WERI-Rb-1 (cell line): ENCODE measurements around the gene VAMP8.

Experiments used
- DNase-seq: peaks from one replicate; pipeline ENCODE4 v3.0.0-alpha.2; 2020
- H3K27ac ChIP-seq: fragments of 250-450 bp; sonication (Bioruptor Pico); 2 replicates; pipeline ENCODE4 v1.5.1; 2020; ENCODE audit warnings: mild to moderate bottlenecking, moderate library complexity
- H3K27me3 ChIP-seq: fragments of 250-450 bp; sonication (Bioruptor Pico); 2 replicates; pipeline ENCODE4 v1.5.1; 2021; ENCODE audit warnings: mild to moderate bottlenecking, low read depth, moderate library complexity; ENCODE audit not compliant: insufficient read depth, severe bottlenecking
- H3K36me3 ChIP-seq: fragments of 250-450 bp; sonication (Bioruptor Pico); 2 replicates; pipeline ENCODE4 v1.5.1; 2020; ENCODE audit warnings: mild to moderate bottlenecking, moderate library complexity
- H3K4me3 ChIP-seq: 2 replicates; pipeline ENCODE4 v1.5.1; 2011; ENCODE audit warnings: low read depth, mild to moderate bottlenecking, control low read depth, low read length
- H3K9me3 ChIP-seq: fragments of 250-450 bp; sonication (Bioruptor Pico); 2 replicates; pipeline ENCODE4 v1.5.1; 2021; ENCODE audit warnings: mild to moderate bottlenecking, moderate library complexity; ENCODE audit not compliant: severe bottlenecking
- TF ChIP-seq, protein P1 (sequence below): IDR thresholded peaks from 2 replicates; pipeline ENCODE4 v1.5.1; 2011; ENCODE audit warnings: low read depth, mild to moderate bottlenecking, control low read depth, inconsistent platforms, low read length

Gene VAMP8

DNA sequence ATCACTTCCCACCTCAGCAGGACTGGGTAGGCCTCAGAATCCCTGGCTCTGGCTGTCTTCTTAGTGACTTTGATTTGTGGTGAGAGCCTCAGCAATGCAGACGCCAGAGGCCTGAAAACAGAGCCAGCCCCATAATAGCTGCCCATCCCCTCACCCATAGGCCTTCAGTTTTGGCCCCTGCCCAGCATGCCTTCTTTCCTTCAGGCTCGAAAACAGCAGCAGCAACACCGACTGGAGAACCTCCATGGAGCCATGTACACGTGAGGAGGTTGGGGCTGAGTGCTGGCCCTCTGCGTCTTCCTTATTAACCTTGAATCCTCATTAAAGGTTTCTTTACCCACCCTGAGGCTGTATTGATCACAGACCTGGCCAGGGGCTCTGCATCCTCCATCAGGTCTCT is 19.9 kb downstream of the VAMP8 start:
- no peak for DNase-seq
- Histone ChIP-seq H3K36me3 (peaks cover 18% of the 10 kb centered on the region), H3K9me3 (no peaks in the 10 kb centered on the region), H3K27me3 (no peaks in the 10 kb centered on the region), H3K4me3 (no peak overlapping the region), H3K27ac (no peak overlapping the region)
- TF ChIP-seq, protein P1, sequence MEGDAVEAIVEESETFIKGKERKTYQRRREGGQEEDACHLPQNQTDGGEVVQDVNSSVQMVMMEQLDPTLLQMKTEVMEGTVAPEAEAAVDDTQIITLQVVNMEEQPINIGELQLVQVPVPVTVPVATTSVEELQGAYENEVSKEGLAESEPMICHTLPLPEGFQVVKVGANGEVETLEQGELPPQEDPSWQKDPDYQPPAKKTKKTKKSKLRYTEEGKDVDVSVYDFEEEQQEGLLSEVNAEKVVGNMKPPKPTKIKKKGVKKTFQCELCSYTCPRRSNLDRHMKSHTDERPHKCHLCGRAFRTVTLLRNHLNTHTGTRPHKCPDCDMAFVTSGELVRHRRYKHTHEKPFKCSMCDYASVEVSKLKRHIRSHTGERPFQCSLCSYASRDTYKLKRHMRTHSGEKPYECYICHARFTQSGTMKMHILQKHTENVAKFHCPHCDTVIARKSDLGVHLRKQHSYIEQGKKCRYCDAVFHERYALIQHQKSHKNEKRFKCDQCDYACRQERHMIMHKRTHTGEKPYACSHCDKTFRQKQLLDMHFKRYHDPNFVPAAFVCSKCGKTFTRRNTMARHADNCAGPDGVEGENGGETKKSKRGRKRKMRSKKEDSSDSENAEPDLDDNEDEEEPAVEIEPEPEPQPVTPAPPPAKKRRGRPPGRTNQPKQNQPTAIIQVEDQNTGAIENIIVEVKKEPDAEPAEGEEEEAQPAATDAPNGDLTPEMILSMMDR, result no peak

DNA sequence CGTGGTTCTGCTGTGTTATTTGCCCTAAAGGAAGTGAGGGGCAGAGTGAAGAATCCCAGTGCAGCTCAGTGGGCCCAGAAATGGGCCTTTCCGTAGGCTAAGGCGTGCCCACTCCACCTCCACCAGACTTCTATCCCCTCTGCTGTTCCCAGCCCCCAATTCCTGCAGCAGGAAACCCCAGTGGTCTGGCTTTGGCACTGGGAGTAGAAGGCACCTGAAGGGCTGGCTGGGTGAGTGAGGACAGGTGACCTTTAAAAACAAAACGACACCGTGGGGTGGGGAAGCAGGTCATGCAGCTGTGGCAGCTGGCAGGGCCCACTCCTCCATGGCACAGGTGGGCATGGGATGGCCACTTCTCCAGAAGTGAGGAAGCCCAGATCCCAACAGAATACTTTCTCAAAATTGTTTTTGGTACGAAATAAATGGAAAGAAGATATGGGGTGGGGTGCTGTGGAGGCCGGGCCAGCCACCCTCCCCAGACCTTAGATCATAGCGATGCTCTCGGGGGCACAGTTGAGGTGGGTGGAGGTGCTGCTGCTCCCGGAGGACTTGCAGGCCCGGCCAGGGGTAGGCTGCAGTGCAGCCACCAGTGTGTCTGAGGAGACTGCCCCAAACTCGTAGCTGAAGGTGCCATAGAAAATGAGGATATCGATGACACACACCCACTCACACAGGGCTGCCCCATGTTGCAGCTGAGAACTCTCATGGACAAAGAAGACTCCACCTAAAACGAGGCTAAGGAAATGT is 21.4 kb downstream of the VAMP8 start:
- Histone ChIP-seq H3K9me3 (no peaks in the 10 kb centered on the region), H3K27ac (no peak overlapping the region), H3K27me3 (no peaks in the 10 kb centered on the region), H3K36me3 (peaks cover 18% of the 10 kb centered on the region), H3K4me3 (no peak overlapping the region)
- DNase-seq, result no peak
- TF ChIP-seq, protein P1, result no peak

DNA sequence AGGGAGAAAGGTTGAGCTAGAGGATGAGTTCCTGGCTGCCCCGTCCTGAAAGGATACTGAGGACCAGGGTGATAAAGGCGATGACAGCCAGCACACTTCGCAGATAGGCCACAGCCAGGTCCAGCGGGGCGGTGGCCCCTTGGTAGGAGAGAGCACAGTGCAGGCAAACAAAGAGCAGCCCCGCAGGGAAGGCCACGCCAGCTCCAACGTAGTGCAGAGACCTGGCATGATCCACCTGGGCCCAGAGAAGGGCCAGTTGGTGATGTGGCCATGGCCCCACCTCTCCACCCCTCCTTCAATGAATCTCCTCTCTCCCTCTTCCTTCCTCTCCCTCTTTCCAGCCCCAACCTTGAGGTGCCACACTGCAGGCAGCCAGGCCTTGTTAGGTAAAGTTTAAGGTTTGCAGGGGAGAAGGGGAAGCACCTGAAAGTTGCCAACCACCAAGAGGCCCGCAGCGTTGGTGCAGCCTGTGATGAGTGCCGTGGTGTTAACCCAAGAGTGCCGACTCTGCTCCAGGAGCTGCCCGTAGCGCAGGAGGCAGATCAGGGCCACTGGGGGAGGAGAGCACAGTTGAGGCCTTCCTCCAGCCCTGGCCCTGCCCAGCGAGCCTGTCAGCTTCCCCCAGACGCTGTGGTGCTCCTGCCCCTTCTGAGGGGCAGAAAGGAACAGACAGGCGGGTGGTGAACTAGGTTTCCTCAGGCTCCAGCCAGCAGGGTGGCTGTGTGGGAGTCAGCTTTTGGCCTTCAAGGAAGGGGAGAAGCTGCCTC is 22.3 kb downstream of the VAMP8 start:
- H3K9me3 ChIP-seq, result no peaks in the 10 kb centered on the region
- H3K4me3 ChIP-seq, result no peak overlapping the region
- no peaks in the 10 kb centered on the region for H3K27me3 ChIP-seq
- no peak for DNase-seq
- no peak overlapping the region for H3K27ac ChIP-seq
- TF ChIP-seq, protein P1, result no peak
- peaks cover 18% of the 10 kb centered on the region for H3K36me3 ChIP-seq

DNA sequence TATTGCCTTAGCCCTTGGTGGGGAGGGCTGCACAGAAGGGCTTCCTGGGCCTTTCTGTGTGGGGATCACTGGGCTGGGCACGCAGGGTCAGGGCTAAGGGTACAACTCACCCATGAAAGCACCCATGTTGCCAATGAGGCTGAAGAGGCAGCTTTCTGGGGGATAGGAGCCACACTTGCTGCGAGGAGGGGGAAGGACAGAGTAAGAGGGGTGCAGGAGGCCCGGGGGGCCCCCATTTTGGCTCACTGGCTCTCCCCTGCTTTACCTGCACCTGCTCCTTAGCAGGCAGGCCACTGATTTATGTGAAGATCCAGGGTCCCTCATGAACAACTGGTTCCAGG is 22.8 kb downstream of the VAMP8 start:
- peaks cover 18% of the 10 kb centered on the region for H3K36me3 ChIP-seq
- H3K27ac ChIP-seq, result no peak overlapping the region
- no peaks in the 10 kb centered on the region for H3K9me3 ChIP-seq
- TF ChIP-seq, protein P1, result no peak
- no peak overlapping the region for H3K4me3 ChIP-seq
- no peak for DNase-seq
- H3K27me3 ChIP-seq, result no peaks in the 10 kb centered on the region

DNA sequence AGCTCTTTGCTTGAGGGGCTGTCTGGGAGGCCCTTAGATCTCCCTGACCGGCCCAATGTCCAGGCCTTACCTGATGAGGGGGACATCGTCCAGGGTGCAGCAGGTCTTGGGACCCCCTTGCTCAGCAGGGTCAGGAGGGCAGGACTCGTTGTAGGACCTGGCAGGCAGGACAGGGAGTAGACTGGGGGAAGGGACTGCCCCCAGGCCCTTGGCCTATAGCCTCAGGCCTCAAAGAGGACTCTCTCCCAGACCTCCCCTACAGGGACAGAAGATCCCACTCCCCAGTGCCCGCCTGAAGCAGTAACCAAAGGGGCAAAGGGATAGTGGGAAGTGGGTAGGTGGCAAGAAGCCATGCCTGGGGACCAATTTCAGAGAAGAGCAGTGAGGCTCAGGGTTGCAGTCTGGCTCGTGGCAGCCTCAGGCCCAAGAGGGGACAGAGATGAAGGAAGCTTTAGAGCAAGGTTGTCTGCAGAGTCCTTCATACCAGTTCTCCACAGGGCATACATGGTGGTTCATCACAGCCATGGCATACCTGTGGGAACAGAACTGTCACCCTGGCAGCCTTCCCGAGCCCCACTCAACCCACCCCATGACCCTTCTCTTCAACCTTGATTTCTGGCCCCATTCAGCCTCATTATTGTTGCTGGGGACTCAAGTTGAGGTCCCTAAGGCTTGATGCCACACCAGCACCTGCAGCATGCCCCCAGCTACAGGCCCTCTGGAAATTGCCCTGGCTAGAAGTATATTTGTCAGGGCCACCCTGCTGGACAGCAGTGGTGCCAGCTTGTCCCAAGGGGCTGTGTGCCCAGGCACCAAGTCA is 23.8 kb downstream of the VAMP8 start:
- DNase-seq, result no peak
- no peaks in the 10 kb centered on the region for H3K27me3 ChIP-seq
- H3K36me3 ChIP-seq, result peaks cover 18% of the 10 kb centered on the region
- H3K27ac ChIP-seq, result no peak overlapping the region
- no peak overlapping the region for H3K4me3 ChIP-seq
- TF ChIP-seq, protein P1, result no peak
- no peaks in the 10 kb centered on the region for H3K9me3 ChIP-seq
